Endodermal cell (in vitro differentiated cells): ENCODE results near the gene VDR. TPM values are rescaled to one million over a fixed set of nuclear protein-coding genes. Genes with fewer than 3 reads are reported as not detected.
A peak's percentile ranks its signal among the peaks of the same experiment; 100 is the strongest.

Experiments
- DNase-seq: peaks from one replicate; pipeline ENCODE4 v3.0.0-alpha.2; 2017
- H3K27ac ChIP-seq: 2 replicates; pipeline ENCODE4 v1.5.1; 2013; ENCODE audit warnings: mild to moderate bottlenecking, low read depth, low read length, moderate library complexity
- H3K27me3 ChIP-seq: 2 replicates; pipeline ENCODE4 v1.6.1; 2013; ENCODE audit warnings: mild to moderate bottlenecking, low read length, moderate library complexity; ENCODE audit not compliant: insufficient read depth, control insufficient read depth, poor library complexity, severe bottlenecking
- H3K36me3 ChIP-seq: 2 replicates; pipeline ENCODE4 v1.7.0; 2013; ENCODE audit warnings: mild to moderate bottlenecking, low read length, moderate library complexity; ENCODE audit not compliant: control insufficient read depth, insufficient read depth
- H3K4me1 ChIP-seq: one replicate; pipeline ENCODE4 v1.7.0; 2013; ENCODE audit warnings: low read length; ENCODE audit not compliant: control insufficient read depth, insufficient read depth
- H3K4me3 ChIP-seq: 2 replicates; pipeline ENCODE4 v1.5.1; 2013; ENCODE audit warnings: mild to moderate bottlenecking, low read length, moderate library complexity
- H3K9ac ChIP-seq: 2 replicates; pipeline ENCODE4 v1.6.1; 2013; ENCODE audit warnings: mild to moderate bottlenecking, low read length, moderate library complexity; ENCODE audit not compliant: poor library complexity, severe bottlenecking; ENCODE audit errors: extremely low read depth
- H3K9me3 ChIP-seq: 2 replicates; pipeline ENCODE4 v1.6.1; 2013; ENCODE audit warnings: mild to moderate bottlenecking, low read length, moderate library complexity; ENCODE audit not compliant: control insufficient read depth
- H3K27ac Mint-ChIP-seq: 2 replicates; pipeline ENCODE4 v1.8.0; 2020; ENCODE audit warnings: mixed read lengths
- H3K27me3 Mint-ChIP-seq: 2 replicates; pipeline ENCODE4 v1.8.0; 2021; ENCODE audit warnings: mild to moderate bottlenecking, mixed read lengths; ENCODE audit not compliant: insufficient read depth
- H3K36me3 Mint-ChIP-seq: 2 replicates; pipeline ENCODE4 v1.8.0; 2020; ENCODE audit warnings: low read depth, mixed read lengths
- H3K4me1 Mint-ChIP-seq: 2 replicates; pipeline ENCODE4 v1.8.0; 2020; ENCODE audit warnings: mixed read lengths
- H3K4me3 Mint-ChIP-seq: 2 replicates; pipeline ENCODE4 v1.8.0; 2020; ENCODE audit warnings: mild to moderate bottlenecking, moderate library complexity, mixed read lengths
- H3K9me3 Mint-ChIP-seq: 2 replicates; pipeline ENCODE4 v1.8.0; 2020; ENCODE audit warnings: mild to moderate bottlenecking, mixed read lengths
- WGBS, 2 experiments: methylation state at CpG; one replicate each; pipeline versions ENCODE4 v1.1.5 to v1.1.7; 2013; ENCODE audit warnings: missing lambda C conversion rate in 2 of 2, mixed read lengths in 1 of 2; ENCODE audit not compliant: insufficient coverage in 1 of 2, insufficient read length in 1 of 2; 5-methylcytosine and 5-hydroxymethylcytosine counted together
- total RNA-seq, 2 donors: library from RNA; stranded (reverse); fragmentation: NEBNext Ultra II Directional in 1 of 2; extraction: Animal tissue kit (Norgen Biotek cat#: 25700) in 1 of 2; gene quantifications; 2 replicates in 1 of 2; 3 replicates in 1 of 2; pipeline ENCODE4 v1.2.1, GENCODE V29; 2021
- TF ChIP-seq, protein P1 (sequence below): fragments of 200-600 bp; sonication (generic); conservative IDR thresholded peaks from 2 replicates; pipeline ENCODE4 v1.5.0; 2021; ENCODE audit warnings: antibody characterized with exemption, mild to moderate bottlenecking

VDR gene
- total RNA-seq, 2 donors from 2014 or later: 0.04 TPM; not detected in 1

GRCh38 chr12:47940773-47941474 lies 36.1 kb upstream of the VDR start:
- H3K27me3 ChIP-seq: peaks cover 57% of the 10 kb centered on the region
- H3K9me3 ChIP-seq: no peaks in the 10 kb centered on the region
- TF ChIP-seq, protein P1, sequence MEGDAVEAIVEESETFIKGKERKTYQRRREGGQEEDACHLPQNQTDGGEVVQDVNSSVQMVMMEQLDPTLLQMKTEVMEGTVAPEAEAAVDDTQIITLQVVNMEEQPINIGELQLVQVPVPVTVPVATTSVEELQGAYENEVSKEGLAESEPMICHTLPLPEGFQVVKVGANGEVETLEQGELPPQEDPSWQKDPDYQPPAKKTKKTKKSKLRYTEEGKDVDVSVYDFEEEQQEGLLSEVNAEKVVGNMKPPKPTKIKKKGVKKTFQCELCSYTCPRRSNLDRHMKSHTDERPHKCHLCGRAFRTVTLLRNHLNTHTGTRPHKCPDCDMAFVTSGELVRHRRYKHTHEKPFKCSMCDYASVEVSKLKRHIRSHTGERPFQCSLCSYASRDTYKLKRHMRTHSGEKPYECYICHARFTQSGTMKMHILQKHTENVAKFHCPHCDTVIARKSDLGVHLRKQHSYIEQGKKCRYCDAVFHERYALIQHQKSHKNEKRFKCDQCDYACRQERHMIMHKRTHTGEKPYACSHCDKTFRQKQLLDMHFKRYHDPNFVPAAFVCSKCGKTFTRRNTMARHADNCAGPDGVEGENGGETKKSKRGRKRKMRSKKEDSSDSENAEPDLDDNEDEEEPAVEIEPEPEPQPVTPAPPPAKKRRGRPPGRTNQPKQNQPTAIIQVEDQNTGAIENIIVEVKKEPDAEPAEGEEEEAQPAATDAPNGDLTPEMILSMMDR: no peak
- no peaks in the 10 kb centered on the region for H3K4me1 ChIP-seq
- H3K9ac ChIP-seq: no peak overlapping the region
- Mint-ChIP-seq H3K36me3 (no peaks in the 10 kb centered on the region), H3K27ac (no peak overlapping the region), H3K27me3 (peaks cover 38% of the 10 kb centered on the region), H3K4me1 (no peaks in the 10 kb centered on the region), H3K9me3 (no peaks in the 10 kb centered on the region), H3K4me3 (no peak overlapping the region)
- WGBS, 2 experiments: 91 to 96% methylated on average over 10 of the region's 10 CpGs
- no peak overlapping the region for H3K27ac ChIP-seq
- H3K4me3 ChIP-seq: no peak overlapping the region
- H3K36me3 ChIP-seq: no peaks in the 10 kb centered on the region
- peak; percentile 12 for DNase-seq

DNA sequence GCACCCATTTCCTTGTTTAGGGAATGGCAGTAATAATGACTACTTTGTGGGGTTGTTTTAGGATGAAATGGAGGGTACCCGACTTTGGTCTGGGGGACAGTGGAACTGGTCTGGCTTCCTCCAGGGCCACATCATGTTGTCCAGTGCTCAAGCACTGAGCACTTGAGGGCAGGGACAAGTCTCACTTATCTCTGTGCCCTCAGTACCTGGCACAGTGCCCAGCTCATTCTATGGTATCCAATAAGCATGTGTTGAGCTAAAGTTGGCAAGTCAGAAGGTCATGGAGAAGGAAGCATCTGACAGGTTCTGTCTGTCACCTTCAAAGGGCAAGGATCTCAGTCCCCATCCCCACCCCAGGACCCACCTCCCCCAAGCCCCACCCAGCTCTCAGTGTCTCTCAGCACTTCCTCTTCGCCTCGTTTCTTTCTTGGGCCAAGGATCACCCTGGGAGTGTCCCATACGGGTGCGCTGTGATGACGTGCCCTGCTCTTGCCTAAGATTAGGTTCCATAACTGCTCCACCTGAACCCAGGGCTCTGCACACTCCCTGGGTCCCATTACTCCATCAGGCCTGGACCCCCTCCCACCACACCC lies 34.3 kb upstream of the VDR start:
- Histone ChIP-seq H3K27me3 (peaks cover 72% of the 10 kb centered on the region), H3K36me3 (no peaks in the 10 kb centered on the region), H3K9me3 (no peaks in the 10 kb centered on the region), H3K4me1 (no peaks in the 10 kb centered on the region), H3K9ac (no peak overlapping the region), H3K4me3 (no peak overlapping the region), H3K27ac (no peak overlapping the region)
- H3K27ac Mint-ChIP-seq: no peak overlapping the region
- H3K4me1 Mint-ChIP-seq: no peaks in the 10 kb centered on the region
- 93 to 94% methylated on average over 2 to 6 of the region's 6 CpGs for WGBS, 2 experiments
- no peaks in the 10 kb centered on the region for H3K9me3 Mint-ChIP-seq
- TF ChIP-seq, protein P1: no peak
- no peaks in the 10 kb centered on the region for H3K36me3 Mint-ChIP-seq
- no peak overlapping the region for H3K4me3 Mint-ChIP-seq
- peaks cover 45% of the 10 kb centered on the region for H3K27me3 Mint-ChIP-seq
- DNase-seq: peak; percentile 30

DNA sequence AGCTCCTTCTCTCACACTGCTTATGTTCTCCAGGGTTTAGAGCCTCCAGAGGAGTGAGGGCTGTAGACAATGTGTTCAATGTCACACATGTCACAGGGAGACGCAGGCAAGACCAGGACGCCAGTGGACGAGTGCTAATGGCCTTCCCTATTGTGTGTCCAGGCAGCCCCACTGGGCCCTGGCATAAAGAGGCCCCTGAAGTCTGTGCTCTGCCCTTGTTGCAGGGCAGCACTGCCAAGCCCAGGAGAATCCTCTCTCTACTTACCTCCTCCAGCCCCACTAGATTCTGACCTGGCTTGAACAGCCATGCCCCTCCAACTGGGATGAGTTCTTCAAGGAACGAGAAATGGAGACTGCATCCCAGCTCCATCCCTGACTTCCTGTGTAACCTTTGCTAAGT lies 33.8 kb upstream of the VDR start:
- no peaks in the 10 kb centered on the region for H3K36me3 Mint-ChIP-seq
- peaks cover 72% of the 10 kb centered on the region for H3K27me3 ChIP-seq
- no peak overlapping the region for H3K27ac Mint-ChIP-seq
- H3K27ac ChIP-seq: no peak overlapping the region
- H3K4me1 Mint-ChIP-seq: no peaks in the 10 kb centered on the region
- H3K4me3 ChIP-seq: no peak overlapping the region
- no peaks in the 10 kb centered on the region for H3K36me3 ChIP-seq
- H3K9ac ChIP-seq: no peak overlapping the region
- H3K9me3 Mint-ChIP-seq: no peaks in the 10 kb centered on the region
- no peak overlapping the region for H3K4me3 Mint-ChIP-seq
- WGBS, 2 experiments: 86 to 92% methylated on average over 1 to 4 of the region's 4 CpGs
- no peaks in the 10 kb centered on the region for H3K9me3 ChIP-seq
- no peak for DNase-seq
- peaks cover 45% of the 10 kb centered on the region for H3K27me3 Mint-ChIP-seq
- TF ChIP-seq, protein P1: no peak
- no peaks in the 10 kb centered on the region for H3K4me1 ChIP-seq
